Tibial nerve (tissue), 4 donors: ENCODE data around the gene TBC1D22B.

Experiments used
- EP300 ChIP-seq, 2 donors: sonication (generic); formaldehyde crosslinking; IDR thresholded peaks; one replicate each; pipeline ENCODE4 v1.6.1; 2017; ENCODE audit warnings: antibody characterized with exemption in 2 of 2, mild to moderate bottlenecking in 1 of 2
- TF ChIP-seq, protein P1 (sequence below), 5 experiments: fragments of 200-600 bp in 3 of 5; fragments of 450-650 bp in 2 of 5; sonication (generic) in 3 of 5; IDR thresholded peaks; one replicate each; pipeline ENCODE4 v1.5.1; 2016 to 2019; ENCODE audit warnings: antibody characterized with exemption in 5 of 5, mild to moderate bottlenecking in 3 of 5, moderate library complexity in 2 of 5

DNA sequence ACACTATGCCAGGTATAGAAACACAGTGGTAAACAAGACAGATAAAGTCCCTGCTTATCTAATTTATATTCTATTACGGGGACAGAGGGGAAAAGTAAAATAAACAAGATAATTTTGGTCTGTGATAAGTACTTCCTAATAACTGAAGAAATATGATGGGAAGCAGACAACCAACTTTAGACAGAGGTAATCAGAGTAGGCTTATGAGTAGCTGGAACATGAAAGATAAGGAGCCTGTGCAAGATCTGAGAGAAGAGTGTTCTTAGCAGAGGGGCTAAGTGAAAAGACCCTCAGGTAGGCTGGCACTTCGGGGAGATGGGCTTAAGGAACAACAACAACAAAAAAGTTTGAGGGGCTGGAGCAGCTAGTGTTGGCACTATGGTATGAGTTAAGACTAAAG is 100.3 kb downstream of the TBC1D22B start:
- TF ChIP-seq, protein P1, sequence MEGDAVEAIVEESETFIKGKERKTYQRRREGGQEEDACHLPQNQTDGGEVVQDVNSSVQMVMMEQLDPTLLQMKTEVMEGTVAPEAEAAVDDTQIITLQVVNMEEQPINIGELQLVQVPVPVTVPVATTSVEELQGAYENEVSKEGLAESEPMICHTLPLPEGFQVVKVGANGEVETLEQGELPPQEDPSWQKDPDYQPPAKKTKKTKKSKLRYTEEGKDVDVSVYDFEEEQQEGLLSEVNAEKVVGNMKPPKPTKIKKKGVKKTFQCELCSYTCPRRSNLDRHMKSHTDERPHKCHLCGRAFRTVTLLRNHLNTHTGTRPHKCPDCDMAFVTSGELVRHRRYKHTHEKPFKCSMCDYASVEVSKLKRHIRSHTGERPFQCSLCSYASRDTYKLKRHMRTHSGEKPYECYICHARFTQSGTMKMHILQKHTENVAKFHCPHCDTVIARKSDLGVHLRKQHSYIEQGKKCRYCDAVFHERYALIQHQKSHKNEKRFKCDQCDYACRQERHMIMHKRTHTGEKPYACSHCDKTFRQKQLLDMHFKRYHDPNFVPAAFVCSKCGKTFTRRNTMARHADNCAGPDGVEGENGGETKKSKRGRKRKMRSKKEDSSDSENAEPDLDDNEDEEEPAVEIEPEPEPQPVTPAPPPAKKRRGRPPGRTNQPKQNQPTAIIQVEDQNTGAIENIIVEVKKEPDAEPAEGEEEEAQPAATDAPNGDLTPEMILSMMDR (IDR thresholded peaks at IDR 0.05): no peak
- TF ChIP-seq EP300 (IDR thresholded peaks at IDR 0.05): no peak
